Endometrial microvascular endothelial cells (primary cell): ENCODE measurements around the gene SMU1. TPM values are rescaled to one million over a fixed set of nuclear protein-coding genes. Genes with fewer than 3 reads are reported as not detected.
"Not testable (repeated sequence)": the region's sequence is repeated elsewhere in the genome, so short reads cannot be mapped to it uniquely, and the experiment has no call there.

Experiments used
- in situ Hi-C: cut with HindIII; loops from 2 replicates; pipeline ENCODE4 v1.10.0; 2017; ENCODE audit warnings: low sequenced_read_pairs, low pct_unique_long_range_greater_than_20kb; ENCODE audit errors: inconsistent ontology term
- total RNA-seq: library from RNA; depleted of rRNA; stranded (reverse); fragments of >200 nt; gene quantifications from one replicate; pipeline ENCODE4 v1.2.3, GENCODE V29; 2015; ENCODE audit errors: inconsistent ontology term

The SMU1 gene
- total RNA-seq, 1 donor from 2014 or later: 21.9 TPM

GRCh38 chr9:33024126-33024965 lies 52.1 kb downstream of the SMU1 start:
- in situ Hi-C loops: no loop called here

GRCh38 chr9:33023661-33024060 lies 52.8 kb downstream of the SMU1 start:
- in situ Hi-C loops: no loop called here

GRCh38 chr9:33022755-33023154 lies 53.7 kb downstream of the SMU1 start:
- in situ Hi-C loops: no loop called here

GRCh38 chr9:33022303-33022702 lies 54.2 kb downstream of the SMU1 start:
- in situ Hi-C loops: no loop called here

- in situ Hi-C loops: no loop called here
These were observed 56.7 kb downstream of the SMU1 start for GRCh38 chr9:33019797-33020196.

- in situ Hi-C loops: no loop called here
These were observed 59.0 kb downstream of the SMU1 start for GRCh38 chr9:33017283-33018041.

- in situ Hi-C loops: no loop called here
These were observed 61.8 kb downstream of the SMU1 start for GRCh38 chr9:33014665-33015014.

- in situ Hi-C loops: no loop called here
These were observed 62.4 kb downstream of the SMU1 start for GRCh38 chr9:33013962-33014664.

GRCh38 chr9:33012328-33013069 lies 64.0 kb downstream of the SMU1 start:
- in situ Hi-C loops: no loop called here

- in situ Hi-C loops: no loop called here
These were observed 64.6 kb downstream of the SMU1 start for GRCh38 chr9:33011831-33012230.

GRCh38 chr9:33007755-33008154 lies 68.7 kb downstream of the SMU1 start:
- in situ Hi-C loops: no loop called here

GRCh38 chr9:33005335-33005734 lies 71.1 kb downstream of the SMU1 start:
- in situ Hi-C loops: not testable (repeated sequence)

GRCh38 chr9:33000682-33001055 lies 75.8 kb downstream of the SMU1 start:
- in situ Hi-C loops: not testable (repeated sequence)

GRCh38 chr9:32992595-32993238 lies 83.8 kb downstream of the SMU1 start:
- in situ Hi-C loops: no loop called here

GRCh38 chr9:32991897-32992594 lies 84.4 kb downstream of the SMU1 start:
- in situ Hi-C loops: no loop called here
